Heart left ventricle (tissue), 13 donors: Measurements from ENCODE around the gene MED29.

Source experiments
- POLR2A ChIP-seq, 2 donors: fragments of 450-650 bp; IDR thresholded peaks; one replicate each; pipeline ENCODE4 v1.6.1; 2017; ENCODE audit warnings: antibody characterized with exemption in 2 of 2, mild to moderate bottlenecking in 2 of 2, moderate library complexity in 2 of 2
- TF ChIP-seq, protein P1 (sequence below), 12 donors: fragments of 200-600 bp; sonication (generic) in 4 of 12; IDR thresholded peaks; one replicate each; pipeline versions ENCODE4 v1.5.0 to v1.8.0; 2018 to 2022; ENCODE audit warnings: antibody characterized with exemption in 12 of 12, mild to moderate bottlenecking in 5 of 12
- donor health status: ischemic (EF 13 %, LVEDD 7.1; RV severe dilation, severe dysfunction).
- donor health status: DM: no; HTN: yes; CAD: no.
- donor health status: DM: no; HTN: no; CAD: no.
- donor health status: ischemic (EF 25% LVEDD 6.9; RV normal size, moderate dysfunction).
- donor health status: ischemic (EF 25% LVEDD 5.7; RV mildly dilated, moderate dysfunction).
- donor health status: ischemic (EF 35%, LVEDD 5.7; RV mildly dilated, moderate dysfunction).
- donor health status: nonischemic (EF 11% LVEDD 7.7; RV severe dilation, severe dysfunction).
- donor health status: DM: yes; HTN: yes; CAD: no.
- donor health status: PGD.
- donor health status: ischemic (EF 29% LVEDD 5.4; RV normal size, mild dysfunction).
- donor health status: nonischemic (EF 23%, LVEDD 6.1; RV moderate dilation, normal function).

DNA sequence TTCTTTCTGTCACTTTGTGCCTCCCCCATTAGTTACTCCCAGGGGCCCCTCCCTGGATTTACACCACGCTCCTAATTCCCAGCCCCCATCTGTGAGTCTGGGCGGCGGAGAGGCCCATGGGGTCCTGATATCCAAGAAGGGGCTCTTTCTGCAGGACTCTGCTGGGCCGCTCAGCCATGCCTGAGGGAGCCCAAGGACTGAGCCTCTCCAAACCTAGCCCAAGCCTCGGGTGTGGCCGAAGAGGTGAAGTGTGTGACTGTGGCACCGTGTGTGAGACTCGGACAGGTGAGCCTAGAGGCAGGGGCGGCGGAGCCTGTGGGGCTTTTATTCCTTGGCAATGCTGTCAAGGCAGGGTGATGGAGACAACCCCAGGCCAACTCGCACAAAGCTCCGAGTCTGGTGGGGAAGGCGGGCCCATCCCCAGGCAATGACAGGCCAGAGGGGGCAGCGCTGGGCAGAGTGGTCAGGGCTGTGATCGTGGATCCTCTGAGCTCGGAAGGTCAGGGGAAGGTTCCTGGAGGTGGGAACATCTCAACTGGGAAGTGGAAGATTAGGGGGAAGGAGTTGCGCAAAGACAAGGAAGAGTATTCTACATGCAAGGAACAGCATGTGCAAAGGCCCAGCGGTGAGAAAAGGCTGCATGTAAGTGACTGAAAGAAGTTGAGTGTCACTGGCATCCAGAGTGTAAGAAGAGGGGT is 22.9 kb downstream of the MED29 start:
- TF ChIP-seq, protein P1, sequence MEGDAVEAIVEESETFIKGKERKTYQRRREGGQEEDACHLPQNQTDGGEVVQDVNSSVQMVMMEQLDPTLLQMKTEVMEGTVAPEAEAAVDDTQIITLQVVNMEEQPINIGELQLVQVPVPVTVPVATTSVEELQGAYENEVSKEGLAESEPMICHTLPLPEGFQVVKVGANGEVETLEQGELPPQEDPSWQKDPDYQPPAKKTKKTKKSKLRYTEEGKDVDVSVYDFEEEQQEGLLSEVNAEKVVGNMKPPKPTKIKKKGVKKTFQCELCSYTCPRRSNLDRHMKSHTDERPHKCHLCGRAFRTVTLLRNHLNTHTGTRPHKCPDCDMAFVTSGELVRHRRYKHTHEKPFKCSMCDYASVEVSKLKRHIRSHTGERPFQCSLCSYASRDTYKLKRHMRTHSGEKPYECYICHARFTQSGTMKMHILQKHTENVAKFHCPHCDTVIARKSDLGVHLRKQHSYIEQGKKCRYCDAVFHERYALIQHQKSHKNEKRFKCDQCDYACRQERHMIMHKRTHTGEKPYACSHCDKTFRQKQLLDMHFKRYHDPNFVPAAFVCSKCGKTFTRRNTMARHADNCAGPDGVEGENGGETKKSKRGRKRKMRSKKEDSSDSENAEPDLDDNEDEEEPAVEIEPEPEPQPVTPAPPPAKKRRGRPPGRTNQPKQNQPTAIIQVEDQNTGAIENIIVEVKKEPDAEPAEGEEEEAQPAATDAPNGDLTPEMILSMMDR (IDR thresholded peaks at IDR 0.05) = peak in 2 of 12 donors; percentile 9 to 15
- TF ChIP-seq POLR2A (IDR thresholded peaks at IDR 0.05) = no peak
